Adrenal gland (tissue), 5 donors: Measurements from ENCODE around the gene PHKA1.

Experiments used
- CTCF ChIP-seq, 6 experiments: fragments of 450-650 bp in 4 of 6; fragments of 200-600 bp in 2 of 6; sonication (generic) in 1 of 6; IDR thresholded peaks; 1 replicate in 5 of 6; 2 replicates in 1 of 6; pipeline versions ENCODE4 v1.5.1 to v1.8.0; 2016 to 2021; ENCODE audit warnings: antibody characterized with exemption in 6 of 6, mild to moderate bottlenecking in 2 of 6, moderate library complexity in 1 of 6
- POLR2A ChIP-seq, 2 donors: fragments of 450-650 bp; IDR thresholded peaks; one replicate each; pipeline ENCODE4 v1.6.1; 2017; ENCODE audit warnings: antibody characterized with exemption in 2 of 2, mild to moderate bottlenecking in 2 of 2, moderate library complexity in 1 of 2
- donor health status: DM: no; HTN: no; CAD: no.

GRCh38 chrX:72705814-72706213 is 8.3 kb downstream of the PHKA1 start:
- TF ChIP-seq CTCF (IDR thresholded peaks at IDR 0.05) = no peak
- TF ChIP-seq POLR2A (IDR thresholded peaks at IDR 0.05) = peak in 1 of 2 donors; percentile 18
